VCaP (cell line): ENCODE results near the gene ZBTB7C.
A peak's percentile ranks its signal among the peaks of the same experiment; 100 is the strongest.

ENCODE experiments used
- H3K27ac ChIP-seq: fragments of 450-650 bp; 2 replicates; pipeline ENCODE4 v1.5.1; 2017
- TF ChIP-seq, protein P1 (sequence below): fragments of 450-650 bp; conservative IDR thresholded peaks from 2 replicates; pipeline ENCODE4 v1.5.1; 2017; ENCODE audit warnings: mild to moderate bottlenecking, moderate library complexity

The ZBTB7C gene

DNA sequence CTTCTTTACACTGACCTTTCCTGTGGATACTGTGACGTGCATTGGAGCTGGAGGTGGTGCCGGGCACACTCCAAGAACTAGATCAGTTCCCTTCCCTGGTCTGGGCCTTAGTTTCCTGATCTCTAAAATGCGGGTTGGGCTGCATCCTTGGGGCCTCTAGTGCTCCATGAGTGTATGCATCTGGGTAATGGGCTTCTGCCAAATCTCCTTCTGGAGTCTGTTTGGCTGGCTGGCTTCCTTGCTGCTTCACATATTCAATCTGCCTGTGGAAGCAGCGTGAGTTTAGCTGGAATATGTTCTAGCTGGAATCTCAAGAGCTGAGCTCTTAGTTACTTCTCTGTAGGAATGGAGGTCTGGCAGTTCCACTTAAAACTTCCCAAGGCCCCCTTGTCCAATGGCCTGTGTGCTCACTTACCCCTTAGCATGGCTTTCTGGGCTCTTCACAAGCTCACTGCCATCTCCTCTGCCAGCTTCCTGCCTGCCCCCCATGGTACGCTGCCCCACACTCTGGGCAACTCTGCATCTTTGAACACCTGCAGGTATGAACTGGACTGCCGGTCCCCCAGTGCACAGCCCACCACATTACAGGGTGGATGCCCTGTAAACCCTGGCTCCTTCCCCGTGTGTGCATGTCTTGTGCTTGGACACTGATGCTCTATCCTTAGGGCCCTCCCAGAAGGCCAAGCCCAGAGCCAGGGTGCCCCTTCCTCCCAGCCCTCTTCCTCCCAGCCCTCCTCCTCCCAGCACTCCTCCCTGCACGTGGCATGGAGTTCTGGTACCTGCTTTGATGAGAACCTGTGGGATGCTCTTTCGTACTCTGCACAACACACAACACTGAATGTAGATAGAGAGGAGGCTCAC lies 375.2 kb downstream of the ZBTB7C start:
- TF ChIP-seq, protein P1, sequence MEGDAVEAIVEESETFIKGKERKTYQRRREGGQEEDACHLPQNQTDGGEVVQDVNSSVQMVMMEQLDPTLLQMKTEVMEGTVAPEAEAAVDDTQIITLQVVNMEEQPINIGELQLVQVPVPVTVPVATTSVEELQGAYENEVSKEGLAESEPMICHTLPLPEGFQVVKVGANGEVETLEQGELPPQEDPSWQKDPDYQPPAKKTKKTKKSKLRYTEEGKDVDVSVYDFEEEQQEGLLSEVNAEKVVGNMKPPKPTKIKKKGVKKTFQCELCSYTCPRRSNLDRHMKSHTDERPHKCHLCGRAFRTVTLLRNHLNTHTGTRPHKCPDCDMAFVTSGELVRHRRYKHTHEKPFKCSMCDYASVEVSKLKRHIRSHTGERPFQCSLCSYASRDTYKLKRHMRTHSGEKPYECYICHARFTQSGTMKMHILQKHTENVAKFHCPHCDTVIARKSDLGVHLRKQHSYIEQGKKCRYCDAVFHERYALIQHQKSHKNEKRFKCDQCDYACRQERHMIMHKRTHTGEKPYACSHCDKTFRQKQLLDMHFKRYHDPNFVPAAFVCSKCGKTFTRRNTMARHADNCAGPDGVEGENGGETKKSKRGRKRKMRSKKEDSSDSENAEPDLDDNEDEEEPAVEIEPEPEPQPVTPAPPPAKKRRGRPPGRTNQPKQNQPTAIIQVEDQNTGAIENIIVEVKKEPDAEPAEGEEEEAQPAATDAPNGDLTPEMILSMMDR = no peak

DNA sequence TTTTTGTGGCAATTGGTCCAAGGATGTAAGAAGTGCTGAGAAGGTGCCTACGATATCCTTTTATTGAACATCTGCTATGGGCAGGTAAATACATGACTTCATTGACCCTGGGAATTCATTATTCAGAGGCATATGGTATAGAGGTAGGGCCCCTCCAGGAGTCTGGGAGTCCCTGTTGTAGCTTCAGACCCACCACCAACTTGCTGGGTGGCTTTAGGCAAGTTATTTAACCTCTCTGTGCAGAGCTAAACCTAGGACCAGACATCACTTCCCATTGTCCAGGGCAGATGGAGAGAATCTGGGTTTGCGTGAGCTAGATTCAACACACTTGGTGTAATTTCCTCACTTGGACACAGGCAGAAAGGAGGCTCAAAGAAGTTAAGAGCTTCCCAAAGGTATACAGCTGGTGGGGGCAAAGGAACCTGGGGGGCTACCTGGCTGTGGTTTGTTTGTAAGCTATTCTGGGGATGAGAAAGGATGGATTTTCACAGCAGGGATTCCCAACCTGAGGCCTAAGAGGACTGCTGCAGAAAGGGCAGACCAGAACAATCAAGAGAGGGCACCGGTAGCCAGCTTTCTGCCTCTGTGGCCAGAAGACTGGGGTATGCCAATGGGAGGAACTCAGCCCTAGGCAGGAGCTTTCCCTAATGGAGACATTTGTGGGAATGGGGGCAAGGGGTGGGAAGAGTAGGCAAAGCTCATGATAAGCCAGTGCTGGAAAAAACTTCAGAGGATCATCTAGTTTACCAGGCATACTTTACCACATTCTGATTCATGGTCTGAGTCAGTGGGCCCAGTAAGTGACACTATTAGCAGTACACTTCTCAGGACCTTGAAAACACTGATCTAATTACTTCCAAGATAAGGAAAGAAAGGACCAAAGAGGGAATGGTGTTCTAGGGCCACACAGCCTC lies 376.1 kb downstream of the ZBTB7C start:
- TF ChIP-seq, protein P1 = no peak
- H3K27ac ChIP-seq = no peak overlapping the region

More for the DNA sequence above, 375.2 kb downstream of the ZBTB7C start:
- H3K27ac ChIP-seq = no peak overlapping the region

DNA sequence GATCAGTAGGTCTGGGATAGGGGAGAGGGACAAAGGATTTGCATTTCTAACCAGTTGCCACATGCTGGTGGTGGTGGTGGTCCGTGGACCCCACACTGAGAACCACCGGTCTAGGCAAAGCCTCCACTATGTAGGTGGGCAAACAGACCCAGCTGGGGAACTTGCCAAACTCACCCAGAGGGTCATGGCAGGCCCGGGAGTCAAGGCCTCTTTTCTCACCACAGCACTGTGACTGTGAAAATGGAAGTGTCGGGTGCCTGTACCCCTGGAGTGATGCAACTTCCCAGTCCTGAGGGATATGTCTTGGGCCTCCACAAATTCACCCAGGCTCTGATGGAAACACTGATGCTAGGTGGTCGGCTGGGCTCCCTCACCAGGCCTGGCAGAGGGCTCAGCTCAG lies 377.5 kb downstream of the ZBTB7C start:
- TF ChIP-seq, protein P1 = no peak
- H3K27ac ChIP-seq = no peak overlapping the region

DNA sequence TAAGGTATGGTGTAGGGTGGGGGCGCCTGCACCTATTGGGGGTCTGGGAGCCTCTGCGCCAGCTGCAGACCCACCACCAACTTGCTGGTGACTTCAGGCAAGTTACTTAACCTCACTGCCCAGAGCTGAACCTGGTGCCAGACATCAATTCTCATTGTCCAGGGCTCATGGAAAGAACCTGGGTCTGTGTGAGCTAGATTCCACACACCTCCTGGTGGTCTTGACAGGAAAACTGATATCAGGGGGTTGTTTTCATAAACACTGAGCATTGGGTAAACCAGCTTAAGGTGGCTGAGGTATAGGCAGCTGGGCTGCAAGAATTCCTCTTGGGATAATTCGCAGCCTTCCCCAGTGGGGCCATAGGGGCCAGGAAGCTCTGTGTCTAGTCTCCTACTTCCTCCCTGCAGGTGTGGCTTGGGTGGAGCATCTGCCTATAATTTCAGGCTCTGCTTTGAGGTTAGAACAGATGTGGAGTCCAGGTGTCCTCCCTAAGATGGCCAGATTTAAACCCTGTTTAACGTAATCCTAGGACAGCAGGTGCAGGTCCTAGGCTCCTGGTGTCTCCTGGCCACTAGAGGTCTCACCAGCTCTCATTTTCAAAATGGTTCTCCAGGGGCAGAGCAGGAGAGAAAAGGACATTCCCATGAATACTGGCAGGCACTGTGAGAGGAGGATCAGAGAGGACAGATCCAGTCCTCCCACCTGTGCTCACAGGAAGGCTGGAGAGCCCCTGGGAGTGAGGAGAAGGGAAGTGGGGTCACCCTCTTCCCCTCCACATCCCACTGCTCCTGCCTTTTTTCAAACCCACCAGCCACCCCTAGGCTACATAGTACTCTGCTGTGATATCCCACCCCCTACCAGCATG lies 378.3 kb downstream of the ZBTB7C start:
- TF ChIP-seq, protein P1 = peak; percentile 88
- H3K27ac ChIP-seq = no peak overlapping the region

DNA sequence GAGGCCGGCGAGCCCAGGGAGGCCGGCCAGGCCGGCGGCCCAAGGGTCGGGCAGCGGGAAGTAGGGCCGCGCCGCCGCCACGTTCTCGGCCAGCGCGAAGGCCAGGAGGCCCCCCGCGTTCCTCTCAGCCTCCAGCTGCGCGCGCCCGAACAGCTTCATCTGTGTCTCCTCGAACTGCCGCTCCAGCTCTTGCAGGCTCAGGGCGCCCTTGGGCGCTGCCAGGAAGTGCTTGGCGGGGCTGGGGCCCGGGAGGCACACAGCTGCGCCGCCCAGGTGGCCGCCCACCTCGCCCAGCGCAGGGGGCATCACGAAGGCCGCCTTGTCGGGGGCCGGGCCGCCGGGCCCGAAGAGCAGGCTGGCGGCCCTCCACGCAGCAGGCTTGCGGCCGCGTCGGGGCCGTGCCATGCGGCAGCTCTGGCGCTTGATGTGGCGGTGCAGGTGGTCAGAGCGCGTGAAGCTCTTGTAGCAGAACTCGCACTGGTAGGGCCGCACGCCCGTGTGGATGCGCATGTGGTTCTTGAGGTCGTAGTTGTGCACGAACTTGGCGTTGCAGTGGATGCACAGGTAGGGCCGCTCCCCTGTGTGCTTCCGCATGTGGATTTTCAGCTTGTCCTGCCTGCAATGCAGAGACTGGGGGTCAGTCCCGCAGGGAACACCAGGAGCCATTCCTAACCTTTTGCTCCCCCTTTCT lies 379.7 kb downstream of the ZBTB7C start:
- H3K27ac ChIP-seq = no peak overlapping the region
- TF ChIP-seq, protein P1 = no peak

DNA sequence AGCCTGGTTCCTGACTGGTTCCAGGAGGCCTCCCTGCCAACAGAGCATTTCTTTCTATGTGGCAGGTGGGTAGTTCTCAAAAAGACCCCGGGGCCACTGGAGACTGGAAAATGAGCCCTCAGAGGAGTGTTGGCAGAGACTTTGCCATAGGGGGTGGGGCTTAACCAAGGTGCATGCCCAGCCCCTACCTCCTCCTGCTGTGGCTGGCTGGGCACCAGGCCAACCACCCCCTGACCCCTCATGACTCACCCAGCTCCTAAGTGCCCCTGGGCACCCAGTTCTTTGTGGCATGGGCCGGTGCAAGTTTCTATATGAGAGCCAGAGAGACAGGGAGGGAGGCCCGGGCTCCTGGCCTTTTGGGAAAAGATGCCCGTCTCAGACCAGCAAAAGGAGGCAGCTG lies 380.5 kb downstream of the ZBTB7C start:
- TF ChIP-seq, protein P1 = no peak
- H3K27ac ChIP-seq = no peak overlapping the region
